ENCODE data around the gene ACAT2. TPM values are rescaled to one million over a fixed set of nuclear protein-coding genes. Genes with fewer than 3 reads are reported as not detected.

ACAT2 gene
- total RNA-seq, 4 donors from 2014 or later: 0.59 to 4.6 (median 2.4) TPM

GRCh38 chr6:159751448-159751847 lies 10.4 kb upstream of the ACAT2 start:
- TF ChIP-seq CTCF (IDR thresholded peaks at IDR 0.05 in 4 of 5, conservative IDR thresholded peaks at IDR 0.05 in 1 of 5): no peak
- TF ChIP-seq POLR2A (IDR thresholded peaks at IDR 0.05): no peak
- DNase-seq (no peak), ATAC-seq (no peak)
- Histone ChIP-seq H3K36me3 (peaks cover 5 to 92% of the 10 kb centered on the region in 2 donors), H3K9me3 (no peaks in the 10 kb centered on the region), H3K27me3 (no peaks in the 10 kb centered on the region), H3K4me3 (no peak overlapping the region), H3K27ac (no peak overlapping the region), H3K4me1 (peaks cover 0 to 5% of the 10 kb centered on the region in 2 donors)
- intact Hi-C loops (cut with DNase I; ENCODE audit: low total_unique reads) (no loop called here), in situ Hi-C loops (cut with MboI; ENCODE audit: low sequenced_read_pairs in 4 of 4) (no loop called here)

- no peaks in the 10 kb centered on the region for H3K27me3 ChIP-seq
- in situ Hi-C loops (cut with MboI; ENCODE audit: low sequenced_read_pairs in 4 of 4): no loop called here
- peak in 1 of 2 donors; percentile 69 for ATAC-seq
Measured at GRCh38 chr6:159753081-159753872, 8.6 kb upstream of the ACAT2 start.

GRCh38 chr6:159754401-159754800 lies 7.4 kb upstream of the ACAT2 start:
- in situ Hi-C loops (cut with MboI; ENCODE audit: low sequenced_read_pairs in 4 of 4): no loop called here
- intact Hi-C loops (cut with DNase I; ENCODE audit: low total_unique reads): no loop called here
- Histone ChIP-seq H3K4me3 (no peak overlapping the region), H3K27me3 (no peaks in the 10 kb centered on the region), H3K27ac (peak overlapping the region in 1 of 4 donors; percentile 44), H3K9me3 (no peaks in the 10 kb centered on the region), H3K4me1 (peaks cover 0 to 5% of the 10 kb centered on the region in 2 donors), H3K36me3 (peaks cover 0 to 87% of the 10 kb centered on the region in 2 donors)
- no peak for ATAC-seq
- TF ChIP-seq CTCF (IDR thresholded peaks at IDR 0.05 in 4 of 5, conservative IDR thresholded peaks at IDR 0.05 in 1 of 5): no peak
- no peak for TF ChIP-seq POLR2A (IDR thresholded peaks at IDR 0.05)
- DNase-seq: no peak

More at GRCh38 chr6:159753081-159753872, 8.6 kb upstream of the ACAT2 start:
- Histone ChIP-seq H3K27ac (peak overlapping the region in 1 of 4 donors; percentile 2), H3K9me3 (no peaks in the 10 kb centered on the region), H3K36me3 (peaks cover 0 to 92% of the 10 kb centered on the region in 2 donors), H3K4me3 (no peak overlapping the region), H3K4me1 (peaks cover 0 to 5% of the 10 kb centered on the region in 2 donors)
- intact Hi-C loops (cut with DNase I; ENCODE audit: low total_unique reads): no loop called here
- no peak for DNase-seq
- TF ChIP-seq CTCF (IDR thresholded peaks at IDR 0.05 in 4 of 5, conservative IDR thresholded peaks at IDR 0.05 in 1 of 5) (no peak), POLR2A (IDR thresholded peaks at IDR 0.05) (no peak)

- no peak for DNase-seq
- ATAC-seq: no peak
- Histone ChIP-seq H3K36me3 (peaks cover 0 to 78% of the 10 kb centered on the region in 2 donors), H3K4me1 (peaks cover 0 to 5% of the 10 kb centered on the region in 2 donors), H3K27ac (peak overlapping the region in 2 of 4 donors; percentile 19 to 44), H3K4me3 (no peak overlapping the region), H3K9me3 (no peaks in the 10 kb centered on the region), H3K27me3 (no peaks in the 10 kb centered on the region)
- TF ChIP-seq POLR2A (IDR thresholded peaks at IDR 0.05) (no peak), CTCF (IDR thresholded peaks at IDR 0.05 in 4 of 5, conservative IDR thresholded peaks at IDR 0.05 in 1 of 5) (no peak)
- intact Hi-C loops (cut with DNase I; ENCODE audit: low total_unique reads): no loop called here
- in situ Hi-C loops (cut with MboI; ENCODE audit: low sequenced_read_pairs in 4 of 4): no loop called here
Measured at GRCh38 chr6:159754959-159755914, 6.6 kb upstream of the ACAT2 start.
